ENCODE results near the gene KCNH2. TPM values are rescaled to one million over a fixed set of nuclear protein-coding genes. Genes with fewer than 3 reads are reported as not detected.

The KCNH2 gene
- total and polyA plus RNA-seq, 2 of the 8 experiments (the other 6 are each of a cell fraction or from before 2014, with no cell fraction given): 8.0 to 15.0 TPM

- TF ChIP-seq CHD1 (IDR thresholded peaks at IDR 0.05; ENCODE audit: low read depth, low read length) (no peak), PHF8 (conservative IDR thresholded peaks at IDR 0.05; ENCODE audit: low read depth, low read length) (no peak), EP300 (IDR thresholded peaks at IDR 0.05; ENCODE audit: borderline replicate concordance in 1 of 2, low read depth in 2 of 2, low read length in 2 of 2) (no peak), SUZ12 (IDR thresholded peaks at IDR 0.05; ENCODE audit: low read length) (no peak), RAD21 (IDR thresholded peaks at IDR 0.05 in 1 of 2, conservative IDR thresholded peaks at IDR 0.05 in 1 of 2; ENCODE audit: low read depth in 2 of 2, low read length in 2 of 2) (no peak), JUND (IDR thresholded peaks at IDR 0.05; ENCODE audit: low read length) (no peak), POLR2A (IDR thresholded peaks at IDR 0.05; ENCODE audit: control extremely low read depth in 1 of 2, low read depth in 2 of 2, low read length in 2 of 2) (no peak), CHD7 (IDR thresholded peaks at IDR 0.05; ENCODE audit: insufficient replicate concordance, low read length) (no peak), SP4 (IDR thresholded peaks at IDR 0.05; ENCODE audit: low read length) (no peak), BRCA1 (IDR thresholded peaks at IDR 0.05; ENCODE audit: low read depth, low read length) (no peak)
Measured at GRCh38 chr7:151013733-151014497, 35.8 kb upstream of the KCNH2 start (continued).

All from H1 (cell line).